Midbrain (tissue), 1 donor: ENCODE results near the gene FAM193A.
"Not testable (repeated sequence)": the region's sequence is repeated elsewhere in the genome, so short reads cannot be mapped to it uniquely, and the experiment has no call there.

ENCODE experiments used
- DNase-seq: peaks from one replicate; lab custom pipeline; 2025; lab: John Stamatoyannopoulos, UW

FAM193A gene

DNA sequence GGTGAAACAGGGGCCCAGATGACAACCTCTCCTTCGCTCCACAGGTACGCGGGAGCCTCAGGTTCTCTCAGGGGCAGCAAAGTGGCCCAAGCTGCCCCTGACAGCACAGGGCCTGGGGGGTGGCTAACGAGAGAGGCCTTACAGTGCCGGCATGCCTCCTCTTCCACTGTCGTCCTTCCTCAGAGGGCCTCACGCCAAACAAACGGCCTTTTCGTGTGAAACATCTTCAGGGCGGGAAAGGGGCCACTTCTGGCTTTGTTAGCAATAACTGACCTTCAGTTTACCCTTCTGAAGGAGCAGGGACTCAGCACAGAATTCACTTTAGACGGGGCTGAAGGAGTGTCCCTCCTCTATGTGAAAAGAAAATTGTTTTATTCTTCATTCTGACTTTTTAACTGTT, 21.5 kb upstream of the FAM193A start:
- DNase-seq, result not testable (repeated sequence)

GRCh38 chr4:2515830-2516550, 20.5 kb upstream of the FAM193A start:
- no peak for DNase-seq

DNA sequence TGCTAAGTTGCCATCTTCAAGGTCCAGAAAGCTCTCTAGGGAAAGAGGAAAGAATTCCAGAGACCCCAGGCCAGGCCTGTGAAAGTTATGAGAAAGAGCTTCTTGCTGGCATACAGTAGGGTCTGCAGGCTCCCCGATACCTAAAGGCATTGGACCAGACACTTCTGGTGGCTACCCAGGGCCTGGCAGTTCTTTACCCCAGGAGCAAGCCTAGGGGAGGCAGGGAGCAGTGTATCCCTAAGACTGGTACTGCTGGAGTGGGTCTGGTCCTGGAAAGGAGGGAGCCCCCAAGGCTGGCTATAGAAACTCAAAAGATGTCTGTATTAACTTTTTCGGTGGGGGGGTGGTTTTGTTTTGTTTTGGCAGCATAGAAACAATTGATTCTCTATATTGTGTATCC, 19.8 kb upstream of the FAM193A start:
- no peak for DNase-seq

DNA sequence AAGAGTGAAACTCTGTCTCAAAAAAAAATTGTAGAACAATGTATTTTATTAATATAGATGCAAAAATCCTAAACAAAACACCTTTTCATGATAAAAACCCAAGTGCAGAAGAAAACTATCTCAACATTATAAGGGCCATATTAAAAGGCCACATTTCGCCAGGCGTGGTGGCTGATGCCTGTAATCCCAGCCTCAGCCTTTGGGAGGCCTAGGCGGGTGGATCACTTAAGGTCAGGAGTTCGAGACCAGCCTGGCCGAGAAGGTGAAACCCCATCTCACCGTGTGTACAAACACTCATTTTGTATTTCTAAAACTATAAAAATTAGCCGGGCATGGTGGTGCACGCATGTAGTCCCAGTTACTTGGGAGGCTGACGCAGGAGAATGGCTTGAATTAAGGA, 9.9 kb upstream of the FAM193A start:
- no peak for DNase-seq

GRCh38 chr4:2534904-2535375, 1.5 kb upstream of the FAM193A start:
- DNase-seq, result no peak

DNA sequence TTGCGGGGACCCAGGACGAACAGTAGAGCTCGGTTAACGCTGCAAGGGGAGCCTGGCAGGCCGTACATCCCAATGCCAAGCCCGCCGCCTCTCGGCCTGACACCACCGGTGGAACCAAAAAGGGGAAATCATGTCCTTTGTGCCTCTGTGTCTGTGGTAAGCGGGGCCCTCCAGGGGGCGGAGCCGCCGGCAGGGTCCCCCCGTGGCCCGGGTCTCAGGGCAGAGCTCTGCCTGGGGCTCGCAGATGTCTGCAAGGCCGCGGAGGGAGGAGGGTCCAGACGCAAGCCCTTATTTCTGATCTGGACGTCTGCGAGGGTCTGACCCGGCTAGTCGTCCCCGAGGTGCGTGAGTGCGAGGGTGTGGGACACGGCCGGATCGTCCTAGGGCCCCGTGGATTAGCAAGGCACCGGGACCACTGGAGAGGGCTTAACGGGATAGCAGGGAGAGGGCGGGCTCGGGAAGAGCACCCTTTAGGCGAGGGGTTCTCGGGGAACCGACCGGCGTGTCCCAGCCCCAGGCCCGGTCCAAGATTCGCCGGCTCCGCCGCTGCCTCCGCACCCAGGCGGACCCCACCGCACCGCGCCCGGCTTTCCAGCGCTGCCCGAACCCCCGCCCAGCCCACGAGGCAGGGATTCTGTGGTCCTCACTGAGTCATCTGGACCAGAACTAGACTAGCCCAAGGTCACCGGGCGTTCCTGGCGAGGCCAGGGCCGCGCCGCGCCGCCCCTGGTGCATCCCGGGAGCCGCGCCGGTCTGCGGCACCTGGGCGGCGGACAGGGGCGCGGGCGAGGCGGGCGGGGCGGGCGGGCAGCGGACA, 863 bp upstream of the FAM193A start:
- DNase-seq, result peak; percentile 58

- peak; percentile 26 for DNase-seq
Measured at GRCh38 chr4:2537011-2537830, 774 bp downstream of the FAM193A start.

DNA sequence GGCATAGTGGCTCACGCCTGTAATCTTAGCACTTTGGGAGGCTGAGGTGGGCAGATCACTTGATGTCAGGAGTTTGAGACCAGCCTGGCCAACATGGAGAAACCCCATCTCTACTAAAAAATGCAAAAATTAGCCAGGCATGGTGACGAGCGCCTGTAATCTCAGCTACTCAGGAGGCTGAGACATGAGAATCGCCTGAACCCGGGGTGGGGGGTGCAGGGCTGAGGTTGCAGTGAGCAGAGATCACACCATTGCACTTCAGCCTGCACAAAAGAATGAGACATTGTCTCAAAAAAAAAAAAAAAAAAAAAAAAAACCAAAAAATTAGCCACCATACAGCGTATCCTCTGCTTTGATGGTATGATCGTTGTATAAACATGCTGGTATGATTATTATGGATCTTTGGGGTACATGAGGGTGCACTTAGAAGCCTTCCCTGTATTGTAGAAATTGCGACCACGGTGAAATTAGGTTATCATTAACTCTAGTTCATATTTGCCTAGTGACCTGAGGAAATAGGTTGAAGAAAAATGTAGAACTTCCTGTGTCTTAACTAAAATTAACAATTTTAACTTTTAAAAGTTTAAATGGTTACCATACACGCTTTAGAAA, 7.2 kb downstream of the FAM193A start:
- DNase-seq, result not testable (repeated sequence)

GRCh38 chr4:2545321-2546013, 9.0 kb downstream of the FAM193A start:
- no peak for DNase-seq

DNA sequence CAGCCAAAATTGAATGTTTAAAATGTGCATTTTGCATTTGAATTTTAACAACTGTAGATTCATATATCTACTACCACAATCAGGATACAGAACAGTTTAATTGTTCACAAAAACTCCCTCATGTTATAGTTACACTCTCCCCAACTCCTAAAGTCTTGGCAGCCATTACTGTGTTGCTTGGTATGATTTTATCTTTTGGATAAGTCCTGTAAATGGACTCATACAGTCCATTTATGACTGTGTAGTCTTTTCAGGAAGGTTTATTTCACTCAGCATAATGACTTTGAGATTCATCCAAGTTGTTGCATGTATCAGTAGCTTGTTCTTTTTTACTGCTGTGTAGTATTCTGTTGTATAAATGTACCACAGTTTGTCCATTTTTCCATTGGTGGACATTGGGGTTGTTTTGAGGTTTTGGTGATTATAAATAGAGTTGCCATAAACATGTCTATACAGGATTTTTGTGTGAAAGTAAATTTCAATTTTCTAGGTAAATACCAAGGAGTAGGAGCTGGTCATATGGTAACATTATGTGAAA, 9.9 kb downstream of the FAM193A start:
- no peak for DNase-seq

DNA sequence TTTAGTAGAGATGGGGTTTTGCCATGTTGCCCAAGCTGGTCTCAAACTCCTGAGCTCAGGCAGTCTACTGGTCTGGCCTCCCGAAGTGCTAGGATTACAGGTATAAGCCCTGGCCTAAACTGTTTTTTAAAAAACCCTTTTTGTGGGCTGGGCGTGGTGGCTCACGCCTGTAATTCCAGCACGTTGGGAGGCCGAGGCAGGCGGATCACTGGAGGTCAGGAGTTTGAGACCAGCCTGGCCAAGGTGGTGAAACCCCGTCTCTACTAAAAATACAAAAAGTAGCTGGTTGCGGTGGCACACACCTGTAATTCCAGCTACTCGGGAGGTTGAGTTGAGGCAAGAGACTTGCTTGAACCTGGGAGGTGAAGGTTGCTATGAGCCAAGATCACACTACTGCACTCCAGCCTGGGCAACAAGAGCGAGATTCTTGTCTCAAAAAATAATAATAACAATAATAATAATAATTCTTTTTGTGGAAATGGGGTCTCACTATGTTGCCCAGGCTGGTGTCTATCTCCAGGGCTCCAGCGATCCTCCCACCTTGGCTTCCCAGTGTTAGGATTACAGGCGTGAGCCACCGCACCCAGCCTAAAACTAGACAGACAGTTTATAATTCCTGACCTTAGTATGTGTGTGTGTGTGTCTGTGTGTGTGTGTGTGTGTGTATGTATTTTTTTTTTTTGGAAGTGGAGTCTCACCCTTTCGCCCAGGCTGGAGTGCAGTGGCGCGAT, 10.7 kb downstream of the FAM193A start:
- DNase-seq, result not testable (repeated sequence)

- no peak for DNase-seq
Measured at GRCh38 chr4:2551118-2551517, 14.7 kb downstream of the FAM193A start.

DNA sequence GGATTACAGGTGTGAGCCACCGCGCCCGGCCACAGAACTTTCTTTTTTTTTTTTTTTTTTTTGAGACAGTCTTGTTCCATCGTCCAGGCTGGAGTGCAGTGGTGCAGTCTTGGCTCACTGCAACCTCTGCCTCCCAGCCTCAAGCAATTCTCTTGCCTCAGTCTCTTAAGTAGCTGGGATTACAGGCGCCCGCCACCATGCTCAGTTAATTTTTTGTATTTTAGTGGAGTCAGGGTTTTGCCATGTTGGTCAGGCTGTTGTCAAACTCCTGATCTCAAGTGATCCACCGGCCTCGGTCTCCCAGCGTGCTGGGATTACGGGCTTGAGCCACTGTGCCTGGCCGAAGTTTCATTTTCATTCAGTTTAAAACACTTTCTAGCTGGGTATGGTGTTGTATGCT, 16.4 kb downstream of the FAM193A start:
- DNase-seq, result no peak

DNA sequence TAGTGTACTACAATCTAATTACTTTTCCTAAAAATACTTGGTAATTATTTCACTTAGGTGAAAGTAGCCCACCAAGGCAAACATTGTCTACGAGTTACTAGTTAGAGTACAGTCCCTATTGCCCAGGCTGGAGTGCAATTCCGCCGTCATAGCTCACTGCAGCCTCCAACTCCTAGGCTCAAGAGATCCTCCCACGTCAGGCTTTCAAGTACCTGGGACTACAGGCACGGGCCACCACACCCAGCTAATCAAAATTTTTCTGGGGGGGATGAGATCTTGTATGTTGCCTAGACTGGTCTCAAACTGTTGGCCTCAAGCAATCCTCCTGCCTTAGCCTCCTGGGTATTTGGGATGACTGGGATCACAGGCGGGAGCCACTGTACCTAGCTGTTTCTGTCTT, 21.9 kb downstream of the FAM193A start:
- DNase-seq, result no peak

GRCh38 chr4:2560167-2560566, 23.7 kb downstream of the FAM193A start:
- DNase-seq, result no peak

GRCh38 chr4:2565533-2565932, 29.1 kb downstream of the FAM193A start:
- DNase-seq, result no peak

DNA sequence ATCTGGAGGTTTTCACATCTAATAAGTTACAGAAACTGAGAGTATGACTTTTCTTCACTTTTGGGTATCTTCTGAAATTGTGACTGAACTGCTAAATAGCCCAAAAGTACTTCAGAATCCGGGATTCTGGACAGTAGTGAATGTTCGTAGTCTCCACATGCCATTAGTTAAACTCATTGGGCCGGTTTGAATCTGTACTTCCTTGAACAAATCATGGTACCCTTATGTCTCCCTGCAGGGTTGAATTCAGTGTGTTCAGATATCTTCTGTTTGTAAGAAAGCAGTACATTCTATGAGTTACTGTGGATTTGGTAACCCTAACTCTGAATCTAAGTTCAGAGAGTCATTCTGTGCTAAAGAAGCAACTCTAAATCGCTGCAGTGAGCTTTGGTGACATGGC, 33.6 kb downstream of the FAM193A start:
- DNase-seq, result no peak

- no peak for DNase-seq
Measured at GRCh38 chr4:2570551-2571222, 34.2 kb downstream of the FAM193A start.

GRCh38 chr4:2572076-2572475, 35.6 kb downstream of the FAM193A start:
- no peak for DNase-seq

DNA sequence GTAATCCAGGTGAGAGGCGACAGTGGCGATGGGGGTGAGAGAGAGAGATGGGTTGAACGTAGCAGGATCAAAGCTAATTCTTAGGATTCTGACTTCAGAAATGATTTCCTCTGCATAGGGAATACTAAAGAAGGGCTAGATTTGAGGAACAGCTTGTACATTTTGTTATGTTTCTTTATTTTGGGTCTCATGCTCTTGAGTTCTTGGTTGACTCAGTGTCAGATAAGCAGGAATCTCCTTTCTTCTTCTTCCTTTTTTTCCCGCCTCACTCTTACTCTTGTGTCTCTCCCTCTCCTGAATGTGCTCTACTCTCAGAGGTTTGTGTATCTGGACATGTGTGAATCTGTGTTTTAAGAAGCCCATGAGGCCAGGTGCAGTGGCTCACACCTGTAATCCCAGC, 36.4 kb downstream of the FAM193A start:
- DNase-seq, result no peak
